ENCODE results near the gene SMG7.

The SMG7 gene

DNA sequence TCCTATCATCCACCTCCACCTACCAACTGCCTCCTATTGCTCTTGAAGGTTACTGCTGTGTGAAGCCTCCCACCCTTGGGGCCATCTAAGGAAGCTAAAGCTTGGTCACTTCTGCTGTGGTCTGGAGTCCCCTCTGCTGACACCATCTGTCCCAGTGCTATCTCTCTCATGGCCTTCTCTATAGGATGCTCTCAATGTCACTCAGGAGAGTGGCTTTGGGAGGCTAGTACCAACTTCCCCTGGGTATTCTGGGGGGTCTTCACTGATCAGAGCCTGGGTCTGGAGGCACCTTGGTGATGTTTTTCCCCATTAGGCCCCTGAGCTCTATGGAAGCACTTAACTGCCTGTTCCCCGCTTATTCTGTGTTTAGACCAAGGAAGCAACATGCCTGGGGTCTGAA lies 130.2 kb downstream of the SMG7 start:
- H3K4me3 ChIP-seq (ENCODE audit: control insufficient read depth, low read depth, low read length), result no peak overlapping the region
- DNase-seq (ENCODE audit: low read depth), result no peak

More for the DNA sequence above, 130.2 kb downstream of the SMG7 start:
- TF ChIP-seq, protein P1, sequence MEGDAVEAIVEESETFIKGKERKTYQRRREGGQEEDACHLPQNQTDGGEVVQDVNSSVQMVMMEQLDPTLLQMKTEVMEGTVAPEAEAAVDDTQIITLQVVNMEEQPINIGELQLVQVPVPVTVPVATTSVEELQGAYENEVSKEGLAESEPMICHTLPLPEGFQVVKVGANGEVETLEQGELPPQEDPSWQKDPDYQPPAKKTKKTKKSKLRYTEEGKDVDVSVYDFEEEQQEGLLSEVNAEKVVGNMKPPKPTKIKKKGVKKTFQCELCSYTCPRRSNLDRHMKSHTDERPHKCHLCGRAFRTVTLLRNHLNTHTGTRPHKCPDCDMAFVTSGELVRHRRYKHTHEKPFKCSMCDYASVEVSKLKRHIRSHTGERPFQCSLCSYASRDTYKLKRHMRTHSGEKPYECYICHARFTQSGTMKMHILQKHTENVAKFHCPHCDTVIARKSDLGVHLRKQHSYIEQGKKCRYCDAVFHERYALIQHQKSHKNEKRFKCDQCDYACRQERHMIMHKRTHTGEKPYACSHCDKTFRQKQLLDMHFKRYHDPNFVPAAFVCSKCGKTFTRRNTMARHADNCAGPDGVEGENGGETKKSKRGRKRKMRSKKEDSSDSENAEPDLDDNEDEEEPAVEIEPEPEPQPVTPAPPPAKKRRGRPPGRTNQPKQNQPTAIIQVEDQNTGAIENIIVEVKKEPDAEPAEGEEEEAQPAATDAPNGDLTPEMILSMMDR (conservative IDR thresholded peaks at IDR 0.05; ENCODE audit: control insufficient read depth, insufficient read depth, low read depth, low read length), result no peak
